Stimulated activated CD4-positive, alpha-beta T cell treated with anti-CD3 and anti-CD28 coated beads, TNF-alpha, amount 100 ng/mL, for 4 hours (primary cell): ENCODE measurements around the gene CCDC63.

ENCODE experiments used
- DNase-seq, 3 experiments: peaks; one replicate each; pipeline ENCODE4 v3.0.0-alpha.2; 2020; ENCODE audit warnings: low read depth in 3 of 3

CCDC63 gene

GRCh38 chr12:110885152-110885840, 38.5 kb downstream of the CCDC63 start:
- no peak for DNase-seq

GRCh38 chr12:110888256-110888991, 41.6 kb downstream of the CCDC63 start:
- no peak for DNase-seq

- DNase-seq, result no peak
Measured at GRCh38 chr12:110889361-110889760, 42.6 kb downstream of the CCDC63 start.

- DNase-seq, result no peak
Measured at GRCh38 chr12:110893956-110894355, 47.2 kb downstream of the CCDC63 start.

GRCh38 chr12:110896559-110896958, 49.8 kb downstream of the CCDC63 start:
- DNase-seq, result no peak

GRCh38 chr12:110901401-110901800, 54.6 kb downstream of the CCDC63 start:
- no peak for DNase-seq

GRCh38 chr12:110903511-110903910, 56.7 kb downstream of the CCDC63 start:
- no peak for DNase-seq

GRCh38 chr12:110906083-110906482, 59.3 kb downstream of the CCDC63 start:
- DNase-seq, result no peak

GRCh38 chr12:110906516-110906915, 59.7 kb downstream of the CCDC63 start:
- no peak for DNase-seq

GRCh38 chr12:110906985-110907384, 60.2 kb downstream of the CCDC63 start:
- DNase-seq, result no peak

- DNase-seq, result no peak
Measured at GRCh38 chr12:110907583-110907982, 60.8 kb downstream of the CCDC63 start.

- no peak for DNase-seq
Measured at GRCh38 chr12:110908377-110909152, 61.8 kb downstream of the CCDC63 start.

GRCh38 chr12:110912263-110912662, 65.5 kb downstream of the CCDC63 start:
- no peak for DNase-seq

- DNase-seq, result no peak
Measured at GRCh38 chr12:110913119-110914056, 66.6 kb downstream of the CCDC63 start.

- DNase-seq, result no peak
Measured at GRCh38 chr12:110916295-110916875, 69.6 kb downstream of the CCDC63 start.

- no peak for DNase-seq
Measured at GRCh38 chr12:110917467-110917866, 70.7 kb downstream of the CCDC63 start.

- no peak for DNase-seq
Measured at GRCh38 chr12:110917961-110918360, 71.2 kb downstream of the CCDC63 start.

- no peak for DNase-seq
Measured at GRCh38 chr12:110919720-110920119, 72.9 kb downstream of the CCDC63 start.

GRCh38 chr12:110920324-110920910, 73.6 kb downstream of the CCDC63 start, which contains the start of gene MYL2:
TSS of gene MYL2 (minus strand) at chr12:110920579. CDS start at chr12:110920529, 50 bp downstream.
- DNase-seq, result no peak

- DNase-seq, result no peak
Measured at GRCh38 chr12:110921262-110921661, 74.5 kb downstream of the CCDC63 start.

GRCh38 chr12:110922652-110923051, 75.9 kb downstream of the CCDC63 start:
- no peak for DNase-seq
